ENCODE data around the gene PCDHB3. TPM values are rescaled to one million over a fixed set of nuclear protein-coding genes. Genes with fewer than 3 reads are reported as not detected.

PCDHB3 gene
- 1 to 10 TPM in 6 of 10 donors, under 1 TPM in 4; 0.40 to 2.0 (median 1.1) TPM for total RNA-seq
- under 1 TPM; 0.29 to 0.37 TPM for polyA plus RNA-seq
- long read RNA-seq, donor 1: 0 reads
- long read RNA-seq, donor 2, partial matches to known transcripts: 0 of 1 reads
- long read RNA-seq, donor 2, other reads (novel, unspliced or antisense): 0 of 1 reads
- long read RNA-seq, donor 3: 0 reads

- peak in 1 of 2 donors; percentile 40 for DNase-seq
- Histone ChIP-seq H3K4me1 (no peaks in the 10 kb centered on the region), H3K36me3 (no peaks in the 10 kb centered on the region), H3K9me3 (peaks cover 0 to 70% (median 20%) of the 10 kb centered on the region in 11 donors), H3K27me3 (peaks cover 0 to 73% (median 25%) of the 10 kb centered on the region in 7 donors), H3K4me3 (peak within 1 kb of the TSS in 9 of 10 donors; percentile 25 to 50 (median 35)), H3K27ac (peak within 1 kb of the TSS in 3 of 10 donors; percentile 3 to 51 (median 43))
- peak in 8 of 9 donors; percentile 22 to 55 (median 47) for TF ChIP-seq CTCF (IDR thresholded peaks at IDR 0.05)
- peak in 6 of 8 donors; percentile 41 to 73 (median 63) for ATAC-seq
- intact Hi-C loops (cut with DNase I): loop anchor here in 1 of 10 donors (5.0 kb wide), 1 partner anchor 462 kb away; no protein-coding TSS in a partner anchor
- WGBS, 2 donors: 17% methylated on average over 19 of the region's 19 CpGs
Observed at GRCh38 chr5:141100243-141100805, at the start of gene PCDHB3. Gene PCDHB3, plus strand, starts transcription at chr5:141100473. Its CDS starts 177 bp downstream, at chr5:141100650.

- no peak for TF ChIP-seq CTCF (IDR thresholded peaks at IDR 0.05)
- DNase-seq (no peak), ATAC-seq (no peak)
- H3K9me3 ChIP-seq: peaks cover 0 to 3% (median 0%) of the 10 kb centered on the region in 11 donors
- WGBS, 2 donors: 13 to 18% methylated on average over 20 of the region's 20 CpGs
- peaks cover 0 to 94% (median 44%) of the 10 kb centered on the region in 7 donors for H3K27me3 ChIP-seq
- H3K4me3 ChIP-seq: peak within 1 kb of the TSS in 9 of 10 donors; percentile 26 to 60 (median 49)
- H3K4me1 ChIP-seq: peaks cover 0 to 13% (median 0%) of the 10 kb centered on the region in 9 donors
- intact Hi-C loops (cut with DNase I): no loop called here
- no peak within 1 kb of the TSS for H3K27ac ChIP-seq
- no peaks in the 10 kb centered on the region for H3K36me3 ChIP-seq
Observed at GRCh38 chr5:141050622-141051520, 49.4 kb upstream of the PCDHB3 start, which contains the start of gene PCDHB1. Gene PCDHB1, plus strand, starts transcription at chr5:141051374. Its CDS starts 97 bp downstream, at chr5:141051471.

- ATAC-seq (no peak), DNase-seq (no peak)
- Histone ChIP-seq H3K27me3 (peaks cover 0 to 94% (median 40%) of the 10 kb centered on the region in 7 donors), H3K4me3 (peak overlapping the region in 9 of 10 donors; percentile 26 to 60 (median 49)), H3K36me3 (no peaks in the 10 kb centered on the region), H3K4me1 (peaks cover 0 to 13% (median 0%) of the 10 kb centered on the region in 9 donors), H3K9me3 (peaks cover 0 to 3% (median 0%) of the 10 kb centered on the region in 11 donors), H3K27ac (no peak overlapping the region)
- intact Hi-C loops (cut with DNase I): no loop called here
- 6 to 12% methylated on average over 19 of the region's 19 CpGs for WGBS, 2 donors
- no peak for TF ChIP-seq CTCF (IDR thresholded peaks at IDR 0.05)
Observed at GRCh38 chr5:141051521-141051866, 48.8 kb upstream of the PCDHB3 start.

- 41 to 44% methylated on average over 17 of the region's 17 CpGs for WGBS, 2 donors
- no peak for DNase-seq
- peaks cover 8 to 74% (median 42%) of the 10 kb centered on the region in 7 donors for H3K27me3 ChIP-seq
- ATAC-seq: no peak
- H3K9me3 ChIP-seq: peaks cover 0 to 22% (median 0%) of the 10 kb centered on the region in 11 donors
- H3K36me3 ChIP-seq: no peaks in the 10 kb centered on the region
- H3K4me1 ChIP-seq: no peaks in the 10 kb centered on the region
- intact Hi-C loops (cut with DNase I): no loop called here
- TF ChIP-seq CTCF (IDR thresholded peaks at IDR 0.05): no peak
- H3K4me3 ChIP-seq: peak overlapping the region in 7 of 10 donors; percentile 0 to 41 (median 22)
- no peak overlapping the region for H3K27ac ChIP-seq
Observed at GRCh38 chr5:141077826-141078225, 22.4 kb upstream of the PCDHB3 start.

All from heart right ventricle (tissue), 16 donors.